H1 (cell line): ENCODE results near the gene FAR1. TPM values are rescaled to one million over a fixed set of nuclear protein-coding genes. Genes with fewer than 3 reads are reported as not detected.
A peak's percentile ranks its signal among the peaks of the same experiment; 100 is the strongest.

Source experiments
- CTCF ChIA-PET: fragments of 300-600 bp; sonication (Branson Sonifier 250); formaldehyde crosslinking; loops from one replicate; lab custom pipeline; 2021; ENCODE audit not compliant: partially characterized antibody; lab: Charles Lee
- POLR2A ChIA-PET: fragments of 300-600 bp; sonication (Branson Sonifier 250); formaldehyde crosslinking; loops from one replicate; lab custom pipeline; 2021; ENCODE audit warnings: inconsistent platforms; ENCODE audit not compliant: partially characterized antibody; lab: Charles Lee
- DNase-seq, 2 experiments: peaks; one replicate each; pipeline versions ENCODE4 v3.0.0 to v3.0.0-alpha.2; 2010 to 2022; ENCODE audit warnings: low spot score in 2 of 2, low read depth in 1 of 2, mixed read lengths in 1 of 2
- FAIRE-seq: peaks from 2 replicates; lab custom pipeline; 2011; peaks lifted over from hg19 to GRCh38; lab: Jason Lieb, UNC
- H2AFZ ChIP-seq: 2 replicates; pipeline ENCODE4 v1.8.1; 2012; ENCODE audit warnings: low read length, inconsistent platforms
- H2AK5ac ChIP-seq: 2 replicates; pipeline ENCODE4 v1.6.1; 2013; ENCODE audit warnings: low read depth, low read length
- H2BK120ac ChIP-seq: replicated peaks from 2 replicates; pipeline ENCODE3; 2013; ENCODE audit warnings: low read depth, low read length, inconsistent platforms
- H2BK12ac ChIP-seq: 2 replicates; pipeline ENCODE4 v1.6.1; 2013; ENCODE audit warnings: low read depth, low read length
- H2BK15ac ChIP-seq: 2 replicates; pipeline ENCODE4 v1.6.1; 2013; ENCODE audit warnings: low read length
- H2BK20ac ChIP-seq: 2 replicates; pipeline ENCODE4 v1.6.1; 2013; ENCODE audit warnings: low read length
- H2BK5ac ChIP-seq: 2 replicates; pipeline ENCODE4 v1.6.1; 2013; ENCODE audit warnings: low read depth, low read length
- H3K14ac ChIP-seq: 2 replicates; pipeline ENCODE4 v1.6.1; 2013; ENCODE audit warnings: inconsistent platforms; ENCODE audit not compliant: insufficient read length
- H3K18ac ChIP-seq: 2 replicates; pipeline ENCODE4 v1.6.1; 2013; ENCODE audit warnings: low read length; ENCODE audit errors: extremely low read depth
- H3K23ac ChIP-seq: 2 replicates; pipeline ENCODE4 v1.6.1; 2013; ENCODE audit warnings: inconsistent platforms; ENCODE audit not compliant: insufficient read length
- H3K23me2 ChIP-seq: 2 replicates; pipeline ENCODE4 v1.6.1; 2013; ENCODE audit warnings: low read depth, low read length
- H3K27ac ChIP-seq: 2 replicates; pipeline ENCODE4 v1.6.1; 2011; ENCODE audit warnings: low read depth, low read length, inconsistent platforms
- H3K27me3 ChIP-seq, 4 experiments: replicated peaks in 1 of 4; 1 replicate in 1 of 4; 2 replicates in 3 of 4; pipeline versions ENCODE4 v1.6.1 to v1.8.1; 2011 to 2013; ENCODE audit warnings: low read length in 3 of 4, mild to moderate bottlenecking in 3 of 4, inconsistent platforms in 2 of 4, mixed read lengths in 2 of 4, moderate library complexity in 1 of 4; ENCODE audit not compliant: control insufficient read depth in 3 of 4, insufficient read depth in 3 of 4; ENCODE audit errors: extremely low read depth in 1 of 4
- H3K36me3 ChIP-seq, 4 experiments: 2 replicates each; pipeline versions ENCODE4 v1.6.1 to v1.8.1; 2011 to 2013; ENCODE audit warnings: mild to moderate bottlenecking in 4 of 4, low read length in 3 of 4, moderate library complexity in 2 of 4, control low read depth in 1 of 4, inconsistent platforms in 1 of 4; ENCODE audit not compliant: insufficient read depth in 4 of 4, control insufficient read depth in 2 of 4
- H3K4ac ChIP-seq: replicated peaks from 2 replicates; pipeline ENCODE3; 2013; ENCODE audit warnings: low read length, low read depth, mixed read lengths, inconsistent platforms; ENCODE audit not compliant: insufficient read length
- H3K4me1 ChIP-seq, 4 experiments: replicated peaks in 1 of 4; 1 replicate in 1 of 4; 2 replicates in 3 of 4; pipeline versions ENCODE4 v1.6.1 to v1.8.1; 2011 to 2013; ENCODE audit warnings: low read length in 3 of 4, inconsistent platforms in 2 of 4, mixed read lengths in 1 of 4; ENCODE audit not compliant: insufficient read depth in 4 of 4, control insufficient read depth in 3 of 4
- H3K4me2 ChIP-seq, 2 experiments: 2 replicates each; pipeline versions ENCODE4 v1.6.1 to v1.8.1; 2011 to 2013; ENCODE audit warnings: low read depth in 2 of 2, low read length in 2 of 2, control low read depth in 1 of 2, inconsistent platforms in 1 of 2, mild to moderate bottlenecking in 1 of 2; ENCODE audit not compliant: insufficient read depth in 1 of 2
- H3K4me3 ChIP-seq, 4 experiments: fragments of 200-600, 300-600 bp in 1 of 4; sonication (generic), shearing (Covaris generic), sonication (Bioruptor Twin) in 1 of 4; 2 replicates each; pipeline versions ENCODE4 v1.5.1 to v1.8.1; 2011 to 2016; ENCODE audit warnings: low read length in 4 of 4, low read depth in 3 of 4, control low read depth in 2 of 4, inconsistent platforms in 2 of 4, mild to moderate bottlenecking in 2 of 4, mixed read lengths in 1 of 4, moderate library complexity in 1 of 4; ENCODE audit not compliant: insufficient read depth in 2 of 4; ENCODE audit errors: extremely low read depth in 1 of 4
- H3K56ac ChIP-seq: replicated peaks from 2 replicates; pipeline ENCODE3; 2013; ENCODE audit warnings: low read depth, mild to moderate bottlenecking, mixed read lengths, low read length, inconsistent platforms; ENCODE audit not compliant: insufficient read length
- H3K79me1 ChIP-seq: 2 replicates; pipeline ENCODE4 v1.6.1; 2013; ENCODE audit warnings: low read depth, low read length, control low read depth
- H3K79me2 ChIP-seq, 2 experiments: 2 replicates each; pipeline versions ENCODE4 v1.6.1 to v1.8.1; 2012 to 2013; ENCODE audit warnings: low read length in 2 of 2, mild to moderate bottlenecking in 2 of 2, inconsistent platforms in 1 of 2; ENCODE audit not compliant: insufficient read depth in 2 of 2, control insufficient read depth in 1 of 2
- H3K9ac ChIP-seq, 4 experiments: replicated peaks in 1 of 4; 1 replicate in 1 of 4; 2 replicates in 3 of 4; pipeline versions ENCODE4 v1.6.1 to v1.8.1; 2011 to 2013; ENCODE audit warnings: low read depth in 3 of 4, low read length in 3 of 4, control low read depth in 2 of 4, mild to moderate bottlenecking in 2 of 4, moderate library complexity in 2 of 4, inconsistent platforms in 1 of 4; ENCODE audit errors: extremely low read depth in 1 of 4
- H3K9me3 ChIP-seq, 2 experiments: 2 replicates each; pipeline versions ENCODE4 v1.6.1 to v1.8.1; 2012 to 2013; ENCODE audit warnings: mild to moderate bottlenecking in 2 of 2, moderate library complexity in 2 of 2, control low read depth in 1 of 2, inconsistent platforms in 1 of 2, low read depth in 1 of 2, low read length in 1 of 2, mixed read lengths in 1 of 2; ENCODE audit not compliant: insufficient read depth in 2 of 2
- H4K20me1 ChIP-seq, 2 experiments: replicated peaks in 1 of 2; 2 replicates each; pipeline versions ENCODE3 to v1.8.1; 2011 to 2013; ENCODE audit warnings: inconsistent platforms in 2 of 2, low read length in 2 of 2, mild to moderate bottlenecking in 1 of 2; ENCODE audit not compliant: insufficient read depth in 2 of 2, control insufficient read depth in 1 of 2
- H4K5ac ChIP-seq: 2 replicates; pipeline ENCODE4 v1.6.1; 2013; ENCODE audit warnings: low read length, low read depth, mixed read lengths, inconsistent platforms; ENCODE audit not compliant: insufficient read length
- H4K8ac ChIP-seq: 2 replicates; pipeline ENCODE4 v1.8.0; 2013; ENCODE audit warnings: mild to moderate bottlenecking, moderate library complexity, low read length, inconsistent platforms; ENCODE audit not compliant: insufficient read depth; ENCODE audit errors: extremely low read depth
- H4K91ac ChIP-seq: replicated peaks from 2 replicates; pipeline ENCODE3; 2013; ENCODE audit warnings: low read length, mixed read lengths, inconsistent platforms; ENCODE audit not compliant: insufficient read length
- CEBPB ChIP-seq: IDR thresholded peaks from 2 replicates; pipeline ENCODE4 v1.6.1; 2012; ENCODE audit warnings: low read depth, low read length
- EP300 ChIP-seq, 2 experiments: IDR thresholded peaks; 1 replicate in 1 of 2; 2 replicates in 1 of 2; pipeline ENCODE4 v1.6.1; 2011 to 2012; ENCODE audit warnings: low read depth in 2 of 2, low read length in 2 of 2, mild to moderate bottlenecking in 2 of 2, borderline replicate concordance in 1 of 2, inconsistent platforms in 1 of 2, moderate library complexity in 1 of 2
- JUN ChIP-seq: IDR thresholded peaks from 2 replicates; pipeline ENCODE4 v1.6.1; 2011; ENCODE audit warnings: low read depth, mild to moderate bottlenecking, improper control_type of control experiment, low read length
- JUND ChIP-seq: IDR thresholded peaks from 2 replicates; pipeline ENCODE4 v1.6.1; 2011; ENCODE audit warnings: mild to moderate bottlenecking, improper control_type of control experiment, low read length
- RNF2 ChIP-seq: fragments of 200-900, 300-1000 bp; sonication (generic); IDR thresholded peaks from 2 replicates; pipeline ENCODE4 v1.7.1; 2016; ENCODE audit warnings: borderline replicate concordance, low read depth, mild to moderate bottlenecking, antibody characterized with exemption, low read length; ENCODE audit not compliant: poor library complexity, severe bottlenecking; ENCODE audit errors: missing control alignments
- RXRA ChIP-seq: IDR thresholded peaks from 2 replicates; pipeline ENCODE4 v1.6.1; 2011; ENCODE audit warnings: low read depth, mild to moderate bottlenecking, low read length, moderate library complexity; ENCODE audit not compliant: insufficient read depth
- SP1 ChIP-seq: IDR thresholded peaks from 2 replicates; pipeline ENCODE4 v1.6.1; 2011; ENCODE audit warnings: low read depth, low read length
- TEAD4 ChIP-seq: IDR thresholded peaks from 2 replicates; pipeline ENCODE4 v1.6.1; 2012; ENCODE audit warnings: low read depth, low read length, inconsistent platforms, mixed read lengths
- YY1 ChIP-seq: IDR thresholded peaks from 2 replicates; pipeline ENCODE4 v1.6.1; 2011; ENCODE audit warnings: low read depth, mild to moderate bottlenecking, low read length
- WGBS, 2 experiments: shearing (Covaris generic) in 1 of 2; methylation state at CpG; one replicate each; pipeline versions ENCODE4 v1.1.6 to v1.1.7; 2013 to 2015; ENCODE audit warnings: low lambda C conversion rate in 2 of 2, mixed read lengths in 2 of 2, inconsistent platforms in 1 of 2, low coverage in 1 of 2, missing lambda C conversion rate in 1 of 2; ENCODE audit not compliant: insufficient replicate concordance in 2 of 2, insufficient coverage in 1 of 2, insufficient read length in 1 of 2; ENCODE audit errors: extremely low coverage in 1 of 2, missing lambda C conversion rate in 1 of 2; 5-methylcytosine and 5-hydroxymethylcytosine counted together
- polyA plus RNA-seq, 7 experiments: library from polyadenylated mRNA; depleted of rRNA in 3 of 7; stranded (reverse) in 5 of 7; unstranded in 2 of 7; fragments of >200 nt in 5 of 7; fragments of 200-250 nt in 2 of 7; gene quantifications; 1 replicate in 5 of 7; 2 replicates in 1 of 7; 4 replicates in 1 of 7; pipeline versions ENCODE4 v1.2.1 to v1.2.3, GENCODE V29; 2011 to 2013; ENCODE audit warnings: missing spikeins in 2 of 7, mixed read lengths in 2 of 7
- total RNA-seq: library from RNA; stranded (reverse); fragmentation: NEBNext Ultra II Directional; extraction: Animal tissue kit (Norgen Biotek cat#: 25700); gene quantifications from 2 replicates; pipeline ENCODE4 v1.2.1, GENCODE V29; 2021
- TF ChIP-seq, protein P1 (sequence below): IDR thresholded peaks from 2 replicates; pipeline ENCODE4 v1.6.1; 2012; ENCODE audit warnings: low read length, inconsistent platforms

The FAR1 gene
- total and polyA plus RNA-seq, 2 of the 8 experiments (the other 6 are each of a cell fraction or from before 2014, with no cell fraction given) = 29.7 to 68.5 TPM

GRCh38 chr11:13777341-13777985 is 109.0 kb downstream of the FAR1 start:
- H3K79me2 ChIP-seq = no peaks in the 10 kb centered on the region
- no peaks in the 10 kb centered on the region for H3K9me3 ChIP-seq
- H2BK15ac ChIP-seq = no peak overlapping the region
- H3K4ac ChIP-seq = no peak overlapping the region
- H2AK5ac ChIP-seq = no peak overlapping the region
- CTCF ChIA-PET = interaction anchor here (0.6 to 3.9 kb wide), 8 partner anchors 15 to 677 kb away, joined by 3 to 23 read pairs (median 8); no protein-coding TSS in a partner anchor
- H3K23me2 ChIP-seq = no peaks in the 10 kb centered on the region
- H2AFZ ChIP-seq = no peak overlapping the region
- no peak overlapping the region for H3K23ac ChIP-seq
- no peak overlapping the region for H4K8ac ChIP-seq
- H2BK120ac ChIP-seq = no peak overlapping the region
- no peak for TF ChIP-seq RXRA
- TF ChIP-seq, protein P1, sequence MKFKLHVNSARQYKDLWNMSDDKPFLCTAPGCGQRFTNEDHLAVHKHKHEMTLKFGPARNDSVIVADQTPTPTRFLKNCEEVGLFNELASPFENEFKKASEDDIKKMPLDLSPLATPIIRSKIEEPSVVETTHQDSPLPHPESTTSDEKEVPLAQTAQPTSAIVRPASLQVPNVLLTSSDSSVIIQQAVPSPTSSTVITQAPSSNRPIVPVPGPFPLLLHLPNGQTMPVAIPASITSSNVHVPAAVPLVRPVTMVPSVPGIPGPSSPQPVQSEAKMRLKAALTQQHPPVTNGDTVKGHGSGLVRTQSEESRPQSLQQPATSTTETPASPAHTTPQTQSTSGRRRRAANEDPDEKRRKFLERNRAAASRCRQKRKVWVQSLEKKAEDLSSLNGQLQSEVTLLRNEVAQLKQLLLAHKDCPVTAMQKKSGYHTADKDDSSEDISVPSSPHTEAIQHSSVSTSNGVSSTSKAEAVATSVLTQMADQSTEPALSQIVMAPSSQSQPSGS = peak; percentile 96
- peak; percentile 88 for TF ChIP-seq YY1
- TF ChIP-seq JUN = 0 out of 2 replicates have a peak, but pooled peaks have one; percentile 39
- 0 out of 3 replicates have a peak, but pooled peaks of 1 of the 2 experiments have one; percentile 6 for TF ChIP-seq EP300 (IDR thresholded peaks at IDR 0.05; ENCODE audit: borderline replicate concordance in 1 of 2, low read depth in 2 of 2, low read length in 2 of 2)
- peak; percentile 23; the same call in 1 of the 2 replicates for TF ChIP-seq SP1
- peak; percentile 92 for TF ChIP-seq CEBPB
- no peak for TF ChIP-seq RNF2
- peak; percentile 77 for TF ChIP-seq JUND
- peak; percentile 41 for TF ChIP-seq TEAD4
- POLR2A ChIA-PET = no interaction called here
- no peaks in the 10 kb centered on the region for H3K27me3 ChIP-seq
- H2BK12ac ChIP-seq = no peak overlapping the region
- DNase-seq (peak; percentile 25 to 61), FAIRE-seq (peak; percentile 90)
- peak overlapping the region; percentile 35 to 58; a peak in 3 of 4 replicates for H3K4me2 ChIP-seq
- no peak overlapping the region for H3K9ac ChIP-seq
- no peak overlapping the region for H3K18ac ChIP-seq
- H3K14ac ChIP-seq = no peak overlapping the region
- H4K20me1 ChIP-seq = no peaks in the 10 kb centered on the region
- H3K27ac ChIP-seq = peak overlapping the region; percentile 26; the same call in 1 of the 2 replicates
- no peak overlapping the region for H2BK20ac ChIP-seq
- H3K79me1 ChIP-seq = no peaks in the 10 kb centered on the region
- H3K56ac ChIP-seq = no peak overlapping the region
- no peak overlapping the region for H4K5ac ChIP-seq
- 10% methylated on average over 7 of the region's 7 CpGs; no CpG with 5 or more reads in 1 of the 2 experiments for WGBS, 2 experiments
- H3K4me3 ChIP-seq = peak overlapping the region in 1 of 4 experiments; percentile 46; a peak in 2 of 8 replicates
- no peak overlapping the region for H2BK5ac ChIP-seq
- no peak overlapping the region for H4K91ac ChIP-seq
- no peaks in the 10 kb centered on the region for H3K36me3 ChIP-seq
- H3K4me1 ChIP-seq = peaks cover 2 to 9% (median 5%) of the 10 kb centered on the region in 4 experiments; a peak in 5 of 7 replicates
